GM18858 (cell line): ENCODE measurements around the gene TRPM2.
"Not testable (repeated sequence)": the region's sequence is repeated elsewhere in the genome, so short reads cannot be mapped to it uniquely, and the experiment has no call there.

ENCODE experiments used
- ATAC-seq: cut with Tn5 transposase; IDR thresholded peaks from one replicate; pipeline ENCODE4 v1.9.1; 2021; ENCODE audit not compliant: unreplicated experiment

Gene TRPM2

DNA sequence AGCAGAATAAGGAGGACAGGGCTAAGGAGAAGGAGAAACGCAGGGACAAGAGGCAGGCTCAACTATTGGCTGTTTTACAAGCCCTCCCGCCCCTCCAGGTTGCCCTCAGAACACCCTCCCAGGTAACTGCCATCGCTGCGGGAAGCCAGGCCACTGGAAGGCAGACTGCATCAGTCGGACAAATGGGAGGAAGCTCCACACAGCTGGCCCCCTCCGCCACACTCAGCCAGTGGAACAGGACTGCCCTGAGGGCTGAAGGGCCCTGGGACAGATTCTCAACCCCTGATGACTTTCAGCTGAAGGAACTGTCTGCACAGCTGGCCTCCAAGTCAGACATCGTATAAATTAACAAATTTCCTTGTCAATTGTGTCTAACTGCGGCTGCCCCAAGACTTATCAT, 123.7 kb downstream of the TRPM2 start:
- no peak for ATAC-seq

DNA sequence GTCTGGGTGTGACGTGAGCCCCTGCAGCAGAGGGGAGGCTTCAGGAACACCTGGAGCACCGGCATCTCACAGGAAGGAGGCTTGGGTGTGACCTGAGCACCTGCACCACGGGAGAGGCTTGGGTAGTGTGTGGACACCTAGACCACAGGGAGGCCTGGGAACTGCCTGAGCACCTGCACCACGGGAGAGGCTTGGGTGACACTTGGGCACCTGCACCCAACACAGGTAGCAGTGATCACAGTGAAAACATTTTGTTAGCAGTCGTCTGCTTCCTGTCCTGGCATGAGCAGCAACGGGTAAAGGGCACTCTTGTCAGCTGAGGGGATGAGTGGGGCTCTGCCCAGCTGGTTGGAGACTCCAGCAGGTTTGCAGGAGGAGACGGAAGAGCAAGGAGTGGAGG, 124.3 kb downstream of the TRPM2 start:
- ATAC-seq: no peak

DNA sequence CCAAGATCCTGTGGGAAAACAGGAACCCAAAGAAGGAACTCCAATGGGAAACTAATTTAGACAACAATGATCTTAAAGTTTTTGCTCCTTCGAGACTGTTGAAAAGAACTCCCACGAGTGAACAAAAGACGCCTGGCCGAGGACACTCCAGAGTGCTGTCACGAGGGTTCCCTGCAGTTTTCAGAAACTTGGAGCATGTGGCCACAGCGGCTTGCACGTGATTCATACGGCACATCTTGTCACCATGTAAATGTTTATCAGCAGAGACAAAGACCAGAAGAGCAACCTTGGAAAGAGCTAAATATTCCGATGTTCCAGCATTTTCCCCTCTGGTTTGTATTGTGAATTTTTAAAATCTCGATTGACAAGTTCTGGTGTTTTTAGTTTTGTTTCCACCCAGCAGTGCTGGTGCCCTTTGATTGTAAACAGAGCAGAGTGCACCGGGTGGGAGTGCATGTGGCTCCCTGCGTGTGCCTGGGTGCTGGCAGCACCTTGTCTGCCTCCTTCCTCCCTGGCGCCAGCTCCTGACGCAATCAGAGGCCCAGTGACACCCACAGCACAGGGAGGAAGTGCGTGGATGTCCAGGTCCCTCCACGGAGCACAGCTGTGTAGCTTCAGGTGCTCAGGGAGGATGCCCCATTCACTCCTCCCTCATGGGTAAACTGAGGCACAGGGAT, 124.8 kb downstream of the TRPM2 start:
- ATAC-seq: no peak

DNA sequence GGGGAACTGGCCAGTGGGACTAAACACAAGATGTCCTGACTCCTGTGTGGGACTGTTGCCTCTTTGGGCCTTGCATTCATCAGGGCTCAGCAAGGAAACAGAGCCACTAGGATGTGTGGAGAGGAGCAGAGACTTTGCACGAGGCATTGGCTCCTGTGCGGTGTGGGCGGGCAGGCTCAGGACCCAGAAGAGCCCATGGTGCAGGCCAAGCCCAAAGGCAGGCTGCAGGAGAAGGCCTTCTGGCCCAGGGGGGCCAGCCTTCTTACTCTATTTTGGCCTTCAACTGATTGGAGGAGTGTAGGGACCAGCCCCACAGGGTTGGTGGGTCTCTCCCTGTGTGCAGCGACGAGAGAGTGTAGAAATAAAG, 125.4 kb downstream of the TRPM2 start:
- no peak for ATAC-seq

DNA sequence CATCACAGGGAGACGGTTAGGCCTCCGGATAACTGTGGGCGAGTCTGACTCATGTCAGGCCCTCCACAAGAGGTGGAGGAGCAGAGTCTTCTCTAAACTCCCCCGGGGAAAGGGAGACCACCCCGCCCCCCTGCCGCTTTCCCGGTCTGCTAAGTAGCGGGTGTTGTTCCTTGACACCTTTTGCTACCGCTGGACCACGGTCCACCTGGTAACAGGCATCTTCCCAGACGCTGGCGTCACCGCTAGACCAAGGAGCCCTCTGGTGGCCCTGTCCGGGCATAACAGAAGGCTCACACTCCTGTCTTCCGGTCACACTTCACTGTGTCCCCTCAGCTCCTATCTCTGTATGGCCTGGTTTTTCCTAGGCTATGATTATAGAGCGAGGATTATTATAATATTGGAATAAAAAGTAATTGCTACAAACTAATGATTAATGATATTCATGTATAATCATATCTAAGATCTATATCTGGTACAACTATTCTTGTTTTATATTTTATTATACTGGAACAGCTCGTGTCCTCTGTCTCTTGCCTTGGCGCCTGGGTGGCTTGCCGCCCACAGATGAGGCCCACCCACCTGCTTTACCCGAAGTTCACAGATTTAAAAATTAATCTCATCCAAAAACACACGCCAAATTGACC, 126.3 kb downstream of the TRPM2 start:
- ATAC-seq: not testable (repeated sequence)

DNA sequence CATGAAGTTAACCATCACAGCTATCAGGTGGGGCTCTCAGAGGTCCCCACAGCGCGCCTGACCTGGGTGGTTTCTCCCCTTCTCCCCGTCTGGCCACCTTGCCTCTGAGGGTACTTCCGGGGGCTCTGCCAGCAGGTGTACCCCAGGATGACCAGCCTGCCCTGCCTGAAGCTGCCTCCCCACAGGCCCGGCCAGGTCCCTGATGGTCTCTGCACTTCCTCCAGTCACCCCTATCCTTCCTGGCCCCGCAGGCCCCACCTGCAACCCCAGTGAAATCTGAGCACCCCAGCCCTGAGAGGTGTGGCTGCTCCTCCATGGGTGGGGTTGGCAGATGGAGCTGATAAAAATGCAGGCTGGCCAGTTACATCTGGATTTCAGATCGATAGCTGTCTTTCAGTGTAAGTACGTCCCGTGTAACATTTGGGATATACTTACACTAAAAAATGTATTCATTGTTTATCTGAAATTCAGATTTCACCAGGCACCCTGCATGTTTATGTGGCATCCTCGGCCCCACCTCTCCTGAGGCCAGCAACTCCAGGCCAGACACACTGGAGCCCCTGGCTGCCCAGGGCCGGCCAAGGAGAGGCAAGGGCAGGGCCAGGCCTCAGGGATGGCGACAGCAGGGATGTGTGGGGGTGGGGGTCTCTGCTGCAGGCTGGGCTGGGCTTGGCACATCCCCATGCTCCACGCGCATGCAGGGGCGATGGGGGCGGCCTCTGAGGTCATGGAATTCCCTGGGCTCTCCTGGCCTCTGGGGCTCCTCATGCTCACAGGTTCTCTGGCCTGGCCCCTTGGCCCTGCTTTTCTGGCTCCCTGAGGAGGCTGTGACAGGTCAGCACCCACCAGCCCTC, 127.0 kb downstream of the TRPM2 start:
- no peak for ATAC-seq

DNA sequence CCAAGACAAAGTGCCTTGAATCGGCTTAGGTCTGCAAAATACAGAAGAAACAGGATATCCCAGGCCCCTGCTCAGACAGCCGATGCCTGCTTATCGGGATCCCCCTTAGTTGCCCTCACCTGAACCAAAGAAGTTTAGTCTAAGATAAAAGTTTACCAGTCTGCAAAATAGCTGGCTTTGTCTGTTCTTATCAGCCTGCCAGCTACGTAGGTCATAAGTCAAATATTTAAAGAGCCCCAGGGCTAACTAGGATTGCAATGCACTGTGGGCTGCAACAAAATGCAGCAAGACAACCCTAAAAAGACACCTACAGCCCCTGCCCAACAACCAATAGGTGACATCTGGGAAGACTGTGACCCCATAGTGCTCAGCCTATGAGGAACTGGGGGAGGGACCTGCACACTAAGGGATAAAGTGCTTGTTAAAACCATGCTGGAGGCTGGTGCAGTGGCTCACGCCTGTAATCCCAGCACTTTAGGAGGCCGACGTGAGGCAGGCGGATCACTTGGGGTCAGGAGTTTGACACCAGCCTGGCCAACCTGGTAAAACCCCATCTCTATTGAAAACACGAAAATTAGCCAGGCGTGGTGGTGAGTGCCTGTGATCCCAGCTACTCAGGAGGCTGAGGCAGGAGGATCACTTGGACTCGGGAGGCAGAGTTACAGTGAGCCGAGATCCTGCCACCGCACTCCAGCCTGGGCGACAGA, 129.3 kb downstream of the TRPM2 start:
- no peak for ATAC-seq

DNA sequence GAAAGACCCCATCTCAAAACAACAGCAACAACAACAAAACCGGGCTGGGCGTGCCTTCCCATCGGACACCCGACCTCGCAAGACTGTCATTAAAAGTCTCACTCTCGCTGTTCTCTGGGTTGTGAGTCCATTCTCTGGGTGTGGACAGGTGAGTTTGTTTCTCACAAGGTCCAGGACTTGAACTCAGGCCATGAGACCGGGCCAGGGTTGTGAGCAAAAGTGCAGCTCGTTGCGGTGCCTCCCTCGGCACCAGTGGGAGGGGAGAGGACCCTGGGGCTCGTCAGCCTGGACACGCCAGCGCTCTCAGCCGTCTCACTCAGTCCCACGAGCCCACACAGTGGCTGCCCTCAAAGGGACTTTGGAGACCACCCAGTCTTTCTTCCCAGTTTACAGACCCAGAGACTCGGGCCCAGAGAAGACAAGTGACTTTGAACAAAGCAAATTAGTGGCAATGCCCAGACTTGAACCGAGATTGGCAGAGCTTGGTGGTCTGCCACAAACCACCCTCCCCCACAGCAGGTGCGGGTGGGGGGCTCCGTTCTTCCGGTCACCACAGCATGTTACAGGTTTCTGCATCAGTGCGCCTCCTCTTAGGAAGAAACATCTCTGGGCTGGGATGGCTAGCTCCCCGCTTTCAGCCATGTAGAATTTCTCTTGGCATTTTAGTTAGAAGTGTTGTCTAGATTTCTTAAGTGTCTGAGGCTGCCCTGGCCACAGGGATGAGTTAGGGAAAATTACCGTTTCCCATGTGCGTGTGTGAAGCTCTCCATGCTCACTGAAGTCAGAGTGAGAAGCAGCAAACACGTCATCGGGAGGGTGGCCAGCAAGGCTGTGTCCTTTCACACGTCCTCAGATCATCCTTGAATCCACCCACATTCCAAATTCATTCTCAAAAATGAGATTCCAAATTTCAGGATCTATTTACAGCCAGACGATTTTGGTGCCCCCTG, 130.1 kb downstream of the TRPM2 start:
- no peak for ATAC-seq

DNA sequence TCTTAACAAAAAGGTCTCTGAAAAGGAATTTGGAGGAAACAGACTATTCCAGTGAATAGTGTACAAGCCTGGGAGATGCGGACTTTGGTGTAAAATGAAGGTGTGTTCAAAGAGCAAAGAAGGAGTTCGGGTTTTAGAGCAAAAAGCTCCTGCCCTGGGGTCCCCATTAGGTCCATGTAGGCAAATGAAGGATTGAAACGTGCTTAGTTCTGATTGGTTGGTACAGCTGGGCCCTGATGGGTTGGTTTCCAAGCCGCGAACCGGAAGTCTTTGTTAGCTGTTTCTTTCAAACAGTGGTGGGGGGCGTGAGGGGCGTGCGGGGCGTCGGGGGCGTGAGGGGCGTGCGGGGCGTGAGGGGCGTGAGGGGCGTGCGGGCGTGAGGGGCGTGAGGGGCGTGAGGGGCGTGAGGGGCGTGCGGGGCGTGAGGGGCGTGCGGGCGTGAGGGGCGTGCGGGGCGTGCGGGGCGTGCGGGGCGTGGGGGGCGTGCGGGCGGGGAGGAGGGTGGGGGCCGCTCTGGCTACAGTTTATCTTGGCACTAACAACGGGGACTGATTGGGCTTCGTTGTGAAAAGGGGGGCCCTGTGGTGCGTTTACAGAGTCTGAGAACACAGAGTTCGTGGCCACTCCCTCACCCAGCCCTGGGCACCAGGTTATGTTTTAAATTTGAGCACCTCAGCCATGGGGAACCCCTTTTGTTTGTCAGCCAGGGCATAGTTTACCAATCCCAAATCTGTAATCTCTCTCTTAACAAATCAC, 131.3 kb downstream of the TRPM2 start:
- no peak for ATAC-seq

DNA sequence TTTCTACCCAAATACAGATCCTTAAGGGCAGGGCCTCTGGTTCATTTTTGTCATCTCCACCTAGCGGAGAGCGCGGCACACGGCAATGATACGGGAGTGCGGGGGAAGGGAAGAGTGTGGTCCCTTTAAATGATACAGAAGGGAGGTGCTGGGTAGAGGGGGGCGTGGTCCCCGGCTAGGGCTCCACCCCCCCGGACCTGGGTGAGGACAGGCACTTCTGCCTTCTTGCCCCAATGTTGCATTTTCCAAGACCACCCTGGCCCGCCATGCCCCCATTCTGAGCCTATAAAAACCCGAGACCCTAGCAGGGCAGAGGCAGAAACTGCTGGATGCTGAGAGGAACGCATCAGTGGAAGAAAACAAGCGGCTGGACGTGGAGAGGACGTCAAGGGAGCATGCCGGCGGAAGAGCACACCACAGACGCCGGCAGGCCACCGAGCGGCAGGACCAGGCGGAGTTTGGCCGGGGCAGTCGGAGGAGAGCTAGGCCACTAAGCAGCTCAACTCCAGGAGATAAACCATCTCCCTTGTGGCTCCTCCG, 131.9 kb downstream of the TRPM2 start:
- ATAC-seq: no peak

DNA sequence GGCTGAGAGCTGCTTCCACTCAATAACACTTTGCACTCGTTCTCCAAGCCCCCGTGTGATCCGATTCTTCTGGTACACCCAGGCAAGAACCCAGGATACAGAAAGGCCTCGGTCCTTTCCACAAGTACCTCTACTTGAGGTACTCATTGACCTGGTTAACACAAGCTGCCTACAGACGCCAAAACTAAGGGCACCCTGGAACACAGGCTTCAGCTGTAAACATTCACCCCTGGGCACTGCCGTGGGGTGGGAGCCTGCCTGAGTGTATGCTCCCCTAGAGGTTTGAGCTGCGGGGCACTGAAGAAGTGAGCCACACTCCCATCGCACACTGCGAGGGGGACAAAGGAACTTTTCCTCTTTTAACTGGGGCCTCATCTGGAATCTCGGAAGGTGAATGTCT, 132.4 kb downstream of the TRPM2 start:
- no peak for ATAC-seq

DNA sequence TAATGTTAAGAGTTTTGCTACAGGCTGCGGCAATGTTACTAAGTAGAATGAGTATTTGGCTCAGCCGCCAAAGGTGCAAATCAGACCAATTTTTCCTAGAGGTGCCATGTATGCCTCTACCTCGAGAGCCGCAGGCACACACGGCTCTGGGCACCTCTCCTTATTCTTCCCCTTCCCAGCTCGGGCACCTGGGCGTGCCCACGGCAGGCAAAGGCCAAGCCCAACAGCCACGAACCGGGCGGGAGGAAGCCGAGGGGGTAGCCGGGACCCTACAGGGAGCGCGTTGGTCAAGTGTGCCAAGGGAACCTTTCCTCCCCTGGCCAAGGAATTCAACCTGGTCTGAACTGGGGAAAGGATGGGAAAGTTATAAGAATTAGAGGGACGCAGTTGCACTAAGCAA, 132.9 kb downstream of the TRPM2 start:
- ATAC-seq: no peak

DNA sequence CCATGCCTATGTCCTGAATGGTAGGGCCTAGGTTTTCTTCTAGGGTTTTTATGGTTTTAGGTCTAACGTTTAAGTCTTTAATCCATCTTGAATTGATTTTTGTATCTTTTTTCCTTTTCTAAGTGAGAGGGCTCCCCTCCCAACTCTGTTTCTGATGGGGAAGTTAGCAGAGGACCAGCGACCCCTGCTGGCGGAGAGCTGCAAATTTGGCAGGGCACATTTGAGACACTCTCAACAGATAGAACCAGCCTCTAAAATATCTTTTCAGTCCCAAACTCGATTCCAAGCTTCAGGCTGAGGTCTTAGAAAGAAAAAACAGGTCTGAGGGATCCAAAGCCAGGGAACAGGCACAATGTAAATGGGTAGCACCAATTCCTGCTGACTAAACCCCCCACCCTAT, 134.4 kb downstream of the TRPM2 start:
- ATAC-seq: no peak

DNA sequence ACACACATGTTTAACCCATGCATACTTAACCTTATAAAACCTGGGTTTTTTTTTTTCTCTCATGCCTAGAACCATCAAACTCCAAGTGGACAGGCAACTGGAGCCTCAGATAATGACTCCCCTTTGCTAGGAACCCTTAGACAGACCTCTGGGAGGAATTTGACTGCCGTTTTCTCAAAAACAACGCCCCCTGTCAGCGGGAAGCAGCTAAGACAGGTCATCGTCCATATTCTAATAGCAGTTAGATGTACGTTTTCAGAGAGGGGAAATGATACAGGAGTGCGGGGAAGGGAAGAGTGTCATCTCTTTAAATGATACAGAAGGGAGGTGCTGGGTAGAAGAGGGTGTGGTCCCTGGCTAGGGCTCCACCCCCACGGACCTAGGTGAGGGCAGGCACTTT, 136.5 kb downstream of the TRPM2 start:
- ATAC-seq: no peak

DNA sequence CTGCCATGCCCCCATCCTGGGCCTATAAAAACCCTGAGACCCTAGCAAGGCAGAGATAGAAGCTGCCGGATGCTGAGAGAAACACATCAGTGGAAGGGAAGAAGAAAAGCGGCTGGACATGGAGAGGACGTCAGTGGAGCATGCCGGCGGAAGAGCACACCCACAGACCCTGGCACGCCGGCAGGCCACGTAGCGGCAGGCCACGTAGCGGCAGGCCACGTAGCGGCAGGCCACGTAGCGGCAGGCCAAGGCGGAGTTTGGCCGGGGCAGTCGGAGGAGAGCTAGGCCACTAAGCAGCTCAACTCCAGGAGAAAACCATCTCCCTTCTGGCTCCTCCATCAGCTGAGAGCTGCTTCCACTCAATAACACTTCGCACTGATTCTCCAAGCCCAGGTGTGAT, 137.0 kb downstream of the TRPM2 start:
- ATAC-seq: no peak

DNA sequence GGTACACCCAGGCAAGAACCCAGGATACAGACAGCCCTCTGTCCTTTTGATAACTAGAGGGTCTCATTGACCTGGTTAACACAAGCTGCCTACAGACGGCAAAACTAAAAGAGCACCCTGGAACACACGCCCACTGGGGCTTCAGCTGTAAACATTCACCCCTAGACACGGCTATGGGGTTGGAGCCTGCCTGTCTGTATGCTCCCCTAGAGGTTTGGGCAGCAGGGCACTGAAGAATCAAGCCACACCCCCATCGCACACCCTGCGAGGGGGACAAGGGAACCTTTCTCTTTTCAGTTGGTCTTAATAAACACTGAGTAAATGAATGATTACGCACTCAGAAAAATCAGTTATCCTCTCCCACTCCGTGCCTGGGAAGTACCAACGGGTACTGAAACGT, 137.4 kb downstream of the TRPM2 start:
- ATAC-seq: no peak
